Liver (tissue), 9 donors: ENCODE measurements around the gene DLGAP4. TPM values are rescaled to one million over a fixed set of nuclear protein-coding genes. Genes with fewer than 3 reads are reported as not detected.

ENCODE experiments used
- DNase-seq: peaks from one replicate; pipeline ENCODE4 v3.0.0-alpha.2; 2017; ENCODE audit warnings: low spot score
- H3K27ac ChIP-seq, 2 donors: one replicate each; pipeline ENCODE4 v1.7.0; 2013; ENCODE audit warnings: inconsistent platforms in 2 of 2, low read length in 2 of 2, control low read depth in 1 of 2, low read depth in 1 of 2, mild to moderate bottlenecking in 1 of 2
- H3K27me3 ChIP-seq, 4 donors: one replicate each; pipeline versions ENCODE4 v1.6.1 to v1.7.0; 2013; ENCODE audit warnings: low read length in 3 of 4, inconsistent platforms in 1 of 4, mild to moderate bottlenecking in 1 of 4, moderate library complexity in 1 of 4; ENCODE audit not compliant: control insufficient read depth in 4 of 4, insufficient read depth in 4 of 4
- H3K36me3 ChIP-seq, 4 donors: one replicate each; pipeline versions ENCODE4 v1.6.1 to v1.7.0; 2013; ENCODE audit warnings: low read length in 3 of 4, mild to moderate bottlenecking in 3 of 4, low read depth in 1 of 4, moderate library complexity in 1 of 4; ENCODE audit not compliant: control insufficient read depth in 4 of 4, insufficient read depth in 3 of 4
- H3K4me1 ChIP-seq, 4 donors: one replicate each; pipeline versions ENCODE4 v1.6.1 to v1.7.0; 2013; ENCODE audit warnings: low read length in 3 of 4, mild to moderate bottlenecking in 3 of 4, moderate library complexity in 1 of 4; ENCODE audit not compliant: control insufficient read depth in 4 of 4, insufficient read depth in 4 of 4
- H3K4me3 ChIP-seq, 3 donors: one replicate each; pipeline versions ENCODE4 v1.6.1 to v1.7.0; 2013; ENCODE audit warnings: low read length in 3 of 3, control low read depth in 1 of 3, low read depth in 1 of 3, mild to moderate bottlenecking in 1 of 3
- H3K9ac ChIP-seq, 2 donors: one replicate each; pipeline ENCODE4 v1.7.0; 2013; ENCODE audit warnings: low read length in 2 of 2, mild to moderate bottlenecking in 2 of 2, moderate library complexity in 2 of 2, control low read depth in 1 of 2, low read depth in 1 of 2
- H3K9me3 ChIP-seq, 4 donors: one replicate each; pipeline versions ENCODE4 v1.6.1 to v1.7.0; 2013; ENCODE audit warnings: low read length in 3 of 4; ENCODE audit not compliant: control insufficient read depth in 4 of 4
- EGR1 ChIP-seq, 2 donors: IDR thresholded peaks; 2 replicates each; pipeline ENCODE4 v1.6.1; 2016 to 2018; ENCODE audit warnings: antibody characterized with exemption in 2 of 2, low read depth in 2 of 2
- FOXA1 ChIP-seq: IDR thresholded peaks from 2 replicates; pipeline ENCODE4 v1.6.1; 2016; ENCODE audit warnings: antibody characterized with exemption
- FOXA2 ChIP-seq: IDR thresholded peaks from 2 replicates; pipeline ENCODE4 v1.6.1; 2016; ENCODE audit warnings: antibody characterized with exemption
- GABPA ChIP-seq, 2 donors: IDR thresholded peaks in 1 of 2; conservative IDR thresholded peaks in 1 of 2; 2 replicates each; pipeline ENCODE4 v1.6.1; 2016; ENCODE audit warnings: antibody characterized with exemption in 2 of 2, mild to moderate bottlenecking in 1 of 2, moderate library complexity in 1 of 2
- HNF4A ChIP-seq, 2 donors: conservative IDR thresholded peaks; 2 replicates each; pipeline ENCODE4 v1.6.1; 2016; ENCODE audit warnings: antibody characterized with exemption in 2 of 2, mild to moderate bottlenecking in 2 of 2
- HNF4G ChIP-seq: IDR thresholded peaks from 2 replicates; pipeline ENCODE4 v1.6.1; 2016; ENCODE audit warnings: antibody characterized with exemption
- JUND ChIP-seq, 2 donors: IDR thresholded peaks; 2 replicates each; pipeline ENCODE4 v1.6.1; 2016; ENCODE audit warnings: antibody characterized with exemption in 2 of 2
- NR2F2 ChIP-seq: IDR thresholded peaks from 2 replicates; pipeline ENCODE4 v1.6.1; 2016; ENCODE audit warnings: antibody characterized with exemption
- RAD21 ChIP-seq, 2 donors: IDR thresholded peaks; 2 replicates each; pipeline ENCODE4 v1.6.1; 2016; ENCODE audit warnings: antibody characterized with exemption in 2 of 2, mild to moderate bottlenecking in 2 of 2
- RXRA ChIP-seq, 2 donors: IDR thresholded peaks; 2 replicates each; pipeline ENCODE4 v1.6.1; 2017 to 2018; ENCODE audit warnings: antibody characterized with exemption in 2 of 2, mild to moderate bottlenecking in 1 of 2
- SP1 ChIP-seq: IDR thresholded peaks from 2 replicates; pipeline ENCODE4 v1.6.1; 2018; ENCODE audit warnings: antibody characterized with exemption, mild to moderate bottlenecking
- TAF1 ChIP-seq: conservative IDR thresholded peaks from 2 replicates; pipeline ENCODE4 v1.6.1; 2016; ENCODE audit warnings: antibody characterized with exemption, mild to moderate bottlenecking
- YY1 ChIP-seq: IDR thresholded peaks from 2 replicates; pipeline ENCODE4 v1.6.1; 2016; ENCODE audit warnings: antibody characterized with exemption, mild to moderate bottlenecking
- WGBS: extraction: QIAGEN DNeasy Blood & Tissue Kit; methylation state at CpG from one replicate; pipeline ENCODE4 v1.1.7; 2013; 5-methylcytosine and 5-hydroxymethylcytosine counted together
- polyA plus RNA-seq, 2 donors: library from polyadenylated mRNA; stranded (reverse) in 1 of 2; unstranded in 1 of 2; fragments of 200-250 nt in 1 of 2; fragments of >200 nt in 1 of 2; fragmentation: Nextera tagmentation in 1 of 2; extraction: Ambion mirVana in 1 of 2; gene quantifications; one replicate each; pipeline versions ENCODE4 v1.2.1 to v1.2.3, GENCODE V29; 2013 to 2015
- total RNA-seq, 2 donors: library from RNA; depleted of rRNA; stranded (reverse); fragments of >200 nt; gene quantifications; one replicate each; pipeline ENCODE4 v1.2.3, GENCODE V29; 2014
- TF ChIP-seq, protein P1 (sequence below): IDR thresholded peaks from 2 replicates; pipeline ENCODE4 v1.6.1; 2016; ENCODE audit warnings: antibody characterized with exemption, mild to moderate bottlenecking
- TF ChIP-seq, protein P2 (sequence below): IDR thresholded peaks from 2 replicates; pipeline ENCODE4 v1.6.1; 2016; ENCODE audit warnings: antibody characterized with exemption
- TF ChIP-seq, protein P3 (sequence below): IDR thresholded peaks from 2 replicates; pipeline ENCODE4 v1.6.1; 2016; ENCODE audit warnings: antibody characterized with exemption
- TF ChIP-seq, protein P4 (sequence below): IDR thresholded peaks from 2 replicates; pipeline ENCODE4 v1.6.1; 2016; ENCODE audit warnings: antibody characterized with exemption
- TF ChIP-seq, protein P5 (sequence below): fragments of 150-350 bp; IDR thresholded peaks from 2 replicates; pipeline ENCODE4 v1.5.1; 2017; ENCODE audit warnings: improper control_type of control experiment, low read depth, low read length; ENCODE audit not compliant: missing input control
- donor health status: healthy.
- donor health status: healthy.
- donor health status: healthy.
- donor health status: healthy.
- donor health status: healthy.

The DLGAP4 gene
- total and polyA plus RNA-seq, 4 donors, result 2.9 to 18.7 (median 11.2) TPM

DNA sequence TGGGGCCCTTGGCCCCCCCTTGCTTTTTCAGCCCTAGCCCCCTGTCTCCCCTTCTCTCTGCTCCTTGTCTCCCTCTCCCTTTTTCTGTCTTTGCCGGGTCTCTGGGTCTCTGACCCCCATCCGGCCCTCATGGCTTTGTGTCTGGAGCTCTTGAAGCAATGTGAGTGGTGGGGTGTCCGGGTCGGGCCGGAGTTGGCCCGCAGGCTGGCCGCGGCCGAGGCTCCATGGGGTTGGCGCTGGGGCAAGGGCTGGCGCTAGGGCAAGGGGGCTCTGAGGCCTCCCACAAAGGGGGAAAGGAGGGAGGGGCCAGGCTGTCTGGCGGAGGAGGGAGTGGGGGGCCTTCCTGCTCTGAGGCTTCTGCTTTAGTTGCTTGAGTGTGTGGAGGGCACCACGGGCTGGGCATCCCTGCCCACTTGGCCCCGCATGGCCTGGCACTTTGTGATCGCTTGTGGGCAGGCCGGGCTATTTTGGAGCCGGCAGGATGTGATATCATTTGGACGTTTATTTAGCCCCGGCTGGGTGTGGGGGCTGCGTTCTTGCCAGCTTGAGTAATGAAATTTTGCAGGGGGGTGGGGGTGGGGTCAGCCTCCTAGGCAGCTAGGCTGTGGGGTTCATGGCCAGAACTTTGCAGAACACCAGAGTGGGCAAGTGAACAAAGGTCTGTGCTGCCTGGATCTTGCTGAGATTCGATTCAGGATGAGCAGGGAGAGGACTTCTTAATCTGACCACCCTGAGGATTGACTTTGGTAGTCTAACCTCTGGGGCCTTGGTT lies 156.5 kb downstream of the DLGAP4 start:
- H3K9ac ChIP-seq, result peak overlapping the region; percentile 79 to 94
- peak overlapping the region; percentile 62 to 82 (median 69) for H3K4me3 ChIP-seq
- no peaks in the 10 kb centered on the region for H3K27me3 ChIP-seq
- TF ChIP-seq, protein P1, sequence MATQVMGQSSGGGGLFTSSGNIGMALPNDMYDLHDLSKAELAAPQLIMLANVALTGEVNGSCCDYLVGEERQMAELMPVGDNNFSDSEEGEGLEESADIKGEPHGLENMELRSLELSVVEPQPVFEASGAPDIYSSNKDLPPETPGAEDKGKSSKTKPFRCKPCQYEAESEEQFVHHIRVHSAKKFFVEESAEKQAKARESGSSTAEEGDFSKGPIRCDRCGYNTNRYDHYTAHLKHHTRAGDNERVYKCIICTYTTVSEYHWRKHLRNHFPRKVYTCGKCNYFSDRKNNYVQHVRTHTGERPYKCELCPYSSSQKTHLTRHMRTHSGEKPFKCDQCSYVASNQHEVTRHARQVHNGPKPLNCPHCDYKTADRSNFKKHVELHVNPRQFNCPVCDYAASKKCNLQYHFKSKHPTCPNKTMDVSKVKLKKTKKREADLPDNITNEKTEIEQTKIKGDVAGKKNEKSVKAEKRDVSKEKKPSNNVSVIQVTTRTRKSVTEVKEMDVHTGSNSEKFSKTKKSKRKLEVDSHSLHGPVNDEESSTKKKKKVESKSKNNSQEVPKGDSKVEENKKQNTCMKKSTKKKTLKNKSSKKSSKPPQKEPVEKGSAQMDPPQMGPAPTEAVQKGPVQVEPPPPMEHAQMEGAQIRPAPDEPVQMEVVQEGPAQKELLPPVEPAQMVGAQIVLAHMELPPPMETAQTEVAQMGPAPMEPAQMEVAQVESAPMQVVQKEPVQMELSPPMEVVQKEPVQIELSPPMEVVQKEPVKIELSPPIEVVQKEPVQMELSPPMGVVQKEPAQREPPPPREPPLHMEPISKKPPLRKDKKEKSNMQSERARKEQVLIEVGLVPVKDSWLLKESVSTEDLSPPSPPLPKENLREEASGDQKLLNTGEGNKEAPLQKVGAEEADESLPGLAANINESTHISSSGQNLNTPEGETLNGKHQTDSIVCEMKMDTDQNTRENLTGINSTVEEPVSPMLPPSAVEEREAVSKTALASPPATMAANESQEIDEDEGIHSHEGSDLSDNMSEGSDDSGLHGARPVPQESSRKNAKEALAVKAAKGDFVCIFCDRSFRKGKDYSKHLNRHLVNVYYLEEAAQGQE, result peak; percentile 16
- TF ChIP-seq, protein P2, sequence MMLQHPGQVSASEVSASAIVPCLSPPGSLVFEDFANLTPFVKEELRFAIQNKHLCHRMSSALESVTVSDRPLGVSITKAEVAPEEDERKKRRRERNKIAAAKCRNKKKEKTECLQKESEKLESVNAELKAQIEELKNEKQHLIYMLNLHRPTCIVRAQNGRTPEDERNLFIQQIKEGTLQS, result no peak
- TF ChIP-seq HNF4G (no peak), YY1 (no peak), NR2F2 (peak; percentile 23), SP1 (no peak), RAD21 (IDR thresholded peaks at IDR 0.05) (no peak), JUND (IDR thresholded peaks at IDR 0.05) (no peak), FOXA2 (no peak), EGR1 (IDR thresholded peaks at IDR 0.05; ENCODE audit: low read depth in 2 of 2) (no peak), HNF4A (conservative IDR thresholded peaks at IDR 0.05) (peak in 1 of 2 donors; percentile 4), GABPA (IDR thresholded peaks at IDR 0.05 in 1 of 2, conservative IDR thresholded peaks at IDR 0.05 in 1 of 2) (no peak), RXRA (IDR thresholded peaks at IDR 0.05) (no peak), FOXA1 (no peak), TAF1 (no peak)
- TF ChIP-seq, protein P3, sequence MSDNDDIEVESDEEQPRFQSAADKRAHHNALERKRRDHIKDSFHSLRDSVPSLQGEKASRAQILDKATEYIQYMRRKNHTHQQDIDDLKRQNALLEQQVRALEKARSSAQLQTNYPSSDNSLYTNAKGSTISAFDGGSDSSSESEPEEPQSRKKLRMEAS, result no peak
- TF ChIP-seq, protein P4, sequence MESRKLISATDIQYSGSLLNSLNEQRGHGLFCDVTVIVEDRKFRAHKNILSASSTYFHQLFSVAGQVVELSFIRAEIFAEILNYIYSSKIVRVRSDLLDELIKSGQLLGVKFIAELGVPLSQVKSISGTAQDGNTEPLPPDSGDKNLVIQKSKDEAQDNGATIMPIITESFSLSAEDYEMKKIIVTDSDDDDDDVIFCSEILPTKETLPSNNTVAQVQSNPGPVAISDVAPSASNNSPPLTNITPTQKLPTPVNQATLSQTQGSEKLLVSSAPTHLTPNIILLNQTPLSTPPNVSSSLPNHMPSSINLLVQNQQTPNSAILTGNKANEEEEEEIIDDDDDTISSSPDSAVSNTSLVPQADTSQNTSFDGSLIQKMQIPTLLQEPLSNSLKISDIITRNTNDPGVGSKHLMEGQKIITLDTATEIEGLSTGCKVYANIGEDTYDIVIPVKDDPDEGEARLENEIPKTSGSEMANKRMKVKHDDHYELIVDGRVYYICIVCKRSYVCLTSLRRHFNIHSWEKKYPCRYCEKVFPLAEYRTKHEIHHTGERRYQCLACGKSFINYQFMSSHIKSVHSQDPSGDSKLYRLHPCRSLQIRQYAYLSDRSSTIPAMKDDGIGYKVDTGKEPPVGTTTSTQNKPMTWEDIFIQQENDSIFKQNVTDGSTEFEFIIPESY, result no peak
- TF ChIP-seq, protein P5, sequence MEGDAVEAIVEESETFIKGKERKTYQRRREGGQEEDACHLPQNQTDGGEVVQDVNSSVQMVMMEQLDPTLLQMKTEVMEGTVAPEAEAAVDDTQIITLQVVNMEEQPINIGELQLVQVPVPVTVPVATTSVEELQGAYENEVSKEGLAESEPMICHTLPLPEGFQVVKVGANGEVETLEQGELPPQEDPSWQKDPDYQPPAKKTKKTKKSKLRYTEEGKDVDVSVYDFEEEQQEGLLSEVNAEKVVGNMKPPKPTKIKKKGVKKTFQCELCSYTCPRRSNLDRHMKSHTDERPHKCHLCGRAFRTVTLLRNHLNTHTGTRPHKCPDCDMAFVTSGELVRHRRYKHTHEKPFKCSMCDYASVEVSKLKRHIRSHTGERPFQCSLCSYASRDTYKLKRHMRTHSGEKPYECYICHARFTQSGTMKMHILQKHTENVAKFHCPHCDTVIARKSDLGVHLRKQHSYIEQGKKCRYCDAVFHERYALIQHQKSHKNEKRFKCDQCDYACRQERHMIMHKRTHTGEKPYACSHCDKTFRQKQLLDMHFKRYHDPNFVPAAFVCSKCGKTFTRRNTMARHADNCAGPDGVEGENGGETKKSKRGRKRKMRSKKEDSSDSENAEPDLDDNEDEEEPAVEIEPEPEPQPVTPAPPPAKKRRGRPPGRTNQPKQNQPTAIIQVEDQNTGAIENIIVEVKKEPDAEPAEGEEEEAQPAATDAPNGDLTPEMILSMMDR, result no peak
- H3K27ac ChIP-seq, result peak overlapping the region; percentile 94 to 97
- no peaks in the 10 kb centered on the region for H3K9me3 ChIP-seq
- no peaks in the 10 kb centered on the region for H3K36me3 ChIP-seq
- H3K4me1 ChIP-seq, result peaks cover 7 to 46% (median 36%) of the 10 kb centered on the region in 4 donors
- no peak for DNase-seq
- 8% methylated on average over 21 of the region's 21 CpGs for WGBS
